B cell (primary cell): ENCODE data around the gene FLT1.

Experiments
- EZH2 ChIP-seq: IDR thresholded peaks from 2 replicates; pipeline ENCODE4 v1.6.1; 2012; ENCODE audit warnings: borderline replicate concordance, low read depth, mild to moderate bottlenecking, moderate library complexity, low read length; ENCODE audit not compliant: insufficient read depth, poor library complexity, severe bottlenecking
- TF ChIP-seq, protein P1 (sequence below): fragments of 200-600 bp; IDR thresholded peaks from one replicate; pipeline ENCODE4 v1.8.0; 2022; ENCODE audit warnings: antibody characterized with exemption, mild to moderate bottlenecking

DNA sequence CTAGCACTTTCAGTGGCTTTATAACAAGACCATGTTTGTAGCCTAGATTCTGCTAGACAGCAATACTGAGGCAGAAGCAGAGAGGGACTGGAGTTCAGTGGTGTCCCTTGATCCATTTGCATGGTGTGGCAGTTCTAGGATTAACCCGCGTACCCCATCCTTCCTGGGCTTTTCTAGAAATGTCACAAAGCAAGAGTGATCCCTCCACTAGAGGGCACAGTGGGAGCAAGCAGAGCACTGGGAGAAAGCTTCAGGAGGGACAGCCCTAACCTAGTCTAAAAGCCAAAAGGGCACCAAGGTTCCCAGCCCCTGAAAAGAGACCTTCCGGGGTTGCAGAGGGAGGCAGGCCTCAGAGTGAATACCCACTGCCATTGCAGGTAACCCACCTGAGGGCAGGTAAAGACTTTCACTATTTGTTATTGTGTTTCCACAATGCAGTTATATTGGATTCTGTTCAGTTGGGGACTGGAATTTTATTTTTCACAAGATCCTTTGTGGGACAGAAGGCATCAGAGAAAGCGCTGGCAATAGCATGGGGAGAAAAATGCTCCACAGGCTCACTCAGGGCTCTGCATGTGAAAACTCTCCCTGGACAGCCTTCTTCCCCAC lies 170.6 kb downstream of the FLT1 start:
- TF ChIP-seq, protein P1, sequence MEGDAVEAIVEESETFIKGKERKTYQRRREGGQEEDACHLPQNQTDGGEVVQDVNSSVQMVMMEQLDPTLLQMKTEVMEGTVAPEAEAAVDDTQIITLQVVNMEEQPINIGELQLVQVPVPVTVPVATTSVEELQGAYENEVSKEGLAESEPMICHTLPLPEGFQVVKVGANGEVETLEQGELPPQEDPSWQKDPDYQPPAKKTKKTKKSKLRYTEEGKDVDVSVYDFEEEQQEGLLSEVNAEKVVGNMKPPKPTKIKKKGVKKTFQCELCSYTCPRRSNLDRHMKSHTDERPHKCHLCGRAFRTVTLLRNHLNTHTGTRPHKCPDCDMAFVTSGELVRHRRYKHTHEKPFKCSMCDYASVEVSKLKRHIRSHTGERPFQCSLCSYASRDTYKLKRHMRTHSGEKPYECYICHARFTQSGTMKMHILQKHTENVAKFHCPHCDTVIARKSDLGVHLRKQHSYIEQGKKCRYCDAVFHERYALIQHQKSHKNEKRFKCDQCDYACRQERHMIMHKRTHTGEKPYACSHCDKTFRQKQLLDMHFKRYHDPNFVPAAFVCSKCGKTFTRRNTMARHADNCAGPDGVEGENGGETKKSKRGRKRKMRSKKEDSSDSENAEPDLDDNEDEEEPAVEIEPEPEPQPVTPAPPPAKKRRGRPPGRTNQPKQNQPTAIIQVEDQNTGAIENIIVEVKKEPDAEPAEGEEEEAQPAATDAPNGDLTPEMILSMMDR, result peak; percentile 77
- no peak for TF ChIP-seq EZH2
